Mesodermal cell (in vitro differentiated cells): Measurements from ENCODE around the gene OPN3.

Source experiments
- H3K27ac ChIP-seq: 2 replicates; pipeline ENCODE4 v1.7.0; 2013; ENCODE audit warnings: mild to moderate bottlenecking, low read depth, low read length, moderate library complexity; ENCODE audit not compliant: severe bottlenecking
- H3K36me3 ChIP-seq: 2 replicates; pipeline ENCODE4 v1.7.1; 2013; ENCODE audit warnings: mild to moderate bottlenecking, low read length, moderate library complexity; ENCODE audit not compliant: control insufficient read depth, insufficient read depth
- H3K4me1 ChIP-seq: one replicate; pipeline ENCODE4 v1.7.1; 2013; ENCODE audit warnings: mild to moderate bottlenecking, low read length; ENCODE audit not compliant: insufficient read depth, control insufficient read depth, poor library complexity, severe bottlenecking
- H3K4me3 ChIP-seq: 2 replicates; pipeline ENCODE4 v1.7.0; 2013; ENCODE audit warnings: low read length, control low read depth, mild to moderate bottlenecking; ENCODE audit not compliant: insufficient read depth, poor library complexity, severe bottlenecking; ENCODE audit errors: extremely low read depth
- H3K9me3 ChIP-seq: 2 replicates; pipeline ENCODE4 v1.7.1; 2013; ENCODE audit warnings: mild to moderate bottlenecking, low read length, moderate library complexity; ENCODE audit not compliant: control insufficient read depth
- WGBS, 2 experiments: methylation state at CpG; one replicate each; pipeline ENCODE4 v1.1.5; 2013; ENCODE audit warnings: missing lambda C conversion rate in 2 of 2; ENCODE audit not compliant: insufficient coverage in 2 of 2; 5-methylcytosine and 5-hydroxymethylcytosine counted together

OPN3 gene

DNA sequence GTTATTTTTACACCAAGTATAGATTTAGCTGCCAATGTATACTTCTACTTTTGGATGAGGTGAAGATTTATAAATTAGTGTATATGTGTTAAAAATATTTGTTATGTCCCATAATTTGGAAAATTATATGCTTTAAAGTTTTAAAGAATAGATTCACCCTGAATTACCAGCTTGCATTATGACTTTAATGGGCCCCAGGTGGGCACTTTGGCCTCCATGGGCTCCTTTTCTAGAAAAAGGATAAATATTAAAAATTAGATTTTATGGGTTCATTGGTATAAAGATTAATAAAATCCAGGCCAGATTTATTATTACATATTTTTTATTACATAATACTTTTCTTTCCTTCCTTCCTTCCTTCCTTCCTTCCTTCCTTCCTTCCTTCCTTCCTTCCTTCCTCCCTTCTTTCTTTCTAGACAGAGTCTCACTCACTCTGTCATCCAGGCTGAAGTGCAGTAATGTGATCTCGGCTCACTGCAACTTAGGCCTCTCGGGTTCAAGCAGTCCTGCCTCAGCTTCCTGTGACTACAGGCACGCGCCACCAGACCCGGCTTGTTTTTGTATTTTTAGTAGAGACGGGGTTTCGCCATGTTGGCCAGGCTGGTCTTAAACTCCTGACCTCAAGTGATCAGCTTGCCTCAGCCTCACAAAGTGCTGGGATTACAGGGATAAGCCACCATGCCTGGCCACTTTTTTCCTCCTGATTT, 86.1 kb downstream of the OPN3 start:
- Histone ChIP-seq H3K36me3 (no peaks in the 10 kb centered on the region), H3K4me3 (no peak overlapping the region), H3K4me1 (no peaks in the 10 kb centered on the region), H3K27ac (no peak overlapping the region), H3K9me3 (no peaks in the 10 kb centered on the region)
- 86 to 88% methylated on average over 5 to 7 of the region's 7 CpGs for WGBS, 2 experiments

DNA sequence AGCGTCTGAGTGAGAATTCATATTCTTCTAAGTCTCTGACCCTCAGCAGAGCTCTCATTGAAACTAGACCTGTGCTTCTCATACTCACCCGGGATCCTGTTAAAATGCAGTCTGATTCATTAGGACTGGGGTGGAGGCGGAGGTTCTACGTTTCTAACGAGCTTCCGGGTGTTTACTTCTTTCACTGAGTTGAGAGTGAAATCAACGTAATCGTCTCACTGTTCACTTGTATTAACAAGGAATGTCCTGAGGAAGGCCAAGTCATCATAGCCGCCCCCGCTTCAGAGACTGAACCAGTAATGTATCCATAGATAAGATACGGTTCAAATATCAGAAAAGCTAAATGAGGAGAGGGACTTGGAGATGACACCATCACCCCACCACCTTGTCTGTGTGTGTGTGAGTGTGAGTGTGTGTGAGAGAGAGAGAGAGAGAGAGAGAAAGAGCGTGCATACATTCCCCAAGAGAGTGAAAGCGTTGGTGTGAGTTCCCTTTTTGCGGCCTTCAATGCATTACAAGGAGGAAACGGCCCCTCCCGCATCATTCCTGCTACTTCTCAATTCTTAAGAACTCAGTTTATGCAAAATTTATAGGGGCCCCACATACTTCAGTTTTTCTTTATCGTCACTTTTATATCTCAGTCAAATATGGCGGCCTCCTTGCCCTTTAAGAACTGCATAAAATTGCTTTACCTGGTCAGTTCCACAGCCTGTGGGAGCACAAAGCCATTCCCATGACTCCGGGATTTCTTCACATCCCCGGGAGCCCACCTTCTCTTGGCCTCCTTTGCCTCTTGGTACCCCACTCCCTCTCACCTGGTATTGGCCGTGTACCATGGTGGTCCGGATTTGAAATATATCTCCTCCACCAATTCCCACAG, 88.2 kb downstream of the OPN3 start:
- Histone ChIP-seq H3K36me3 (no peaks in the 10 kb centered on the region), H3K27ac (no peak overlapping the region), H3K4me1 (no peaks in the 10 kb centered on the region), H3K4me3 (no peak overlapping the region), H3K9me3 (no peaks in the 10 kb centered on the region)
- 86 to 89% methylated on average over 16 to 17 of the region's 22 CpGs for WGBS, 2 experiments

DNA sequence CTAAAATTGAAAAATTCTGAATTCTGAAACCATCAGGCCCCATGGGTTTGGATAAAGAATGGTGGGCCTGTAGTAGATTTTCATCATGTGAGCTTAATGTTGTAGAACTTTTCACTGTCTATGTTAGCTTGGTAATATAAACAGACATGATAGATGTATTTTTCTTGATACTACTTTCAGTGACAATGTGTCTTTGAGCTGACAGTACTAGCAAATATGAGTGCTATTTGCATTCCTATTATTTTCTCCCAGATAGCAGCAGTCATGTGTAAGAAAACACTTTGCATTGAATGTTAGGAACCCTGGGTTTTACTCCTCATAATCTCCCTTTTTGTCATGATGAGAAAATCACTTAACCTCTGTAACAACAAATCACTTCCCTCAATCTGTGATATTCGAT, 89.9 kb downstream of the OPN3 start:
- no peaks in the 10 kb centered on the region for H3K9me3 ChIP-seq
- no peak overlapping the region for H3K4me3 ChIP-seq
- H3K36me3 ChIP-seq: no peaks in the 10 kb centered on the region
- H3K27ac ChIP-seq: no peak overlapping the region
- 83 to 89% methylated on average over 1 of the region's 1 CpG for WGBS, 2 experiments
- no peaks in the 10 kb centered on the region for H3K4me1 ChIP-seq

DNA sequence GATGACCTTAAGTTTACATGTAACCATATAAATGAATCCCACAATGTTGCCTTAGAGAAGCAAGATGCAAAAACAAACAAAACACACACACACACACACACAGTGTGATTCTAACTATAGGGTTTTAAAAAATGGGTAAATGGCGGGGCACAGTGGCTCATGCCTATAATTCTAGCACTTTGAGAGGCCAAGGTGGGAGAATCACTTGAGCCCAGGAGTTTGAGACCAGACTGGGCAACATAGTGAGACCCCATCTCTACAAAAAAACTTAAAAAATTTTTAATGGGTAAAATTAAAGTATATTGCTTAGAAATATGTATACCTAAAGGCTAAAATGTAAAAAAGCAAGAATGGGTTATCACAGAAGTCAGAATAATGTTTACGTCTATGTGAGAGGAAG, 92.2 kb downstream of the OPN3 start:
- 100% methylated on average over 1 to 2 of the region's 2 CpGs for WGBS, 2 experiments
- Histone ChIP-seq H3K9me3 (no peaks in the 10 kb centered on the region), H3K4me1 (no peaks in the 10 kb centered on the region), H3K27ac (no peak overlapping the region), H3K36me3 (no peaks in the 10 kb centered on the region), H3K4me3 (no peak overlapping the region)
